SU-DHL-6 (cell line): ENCODE data around the gene GRIN2D.

ENCODE experiments used
- H2AFZ ChIP-seq: fragments of 200-600 bp; sonication (generic); 2 replicates; pipeline ENCODE4 v1.6.1; 2014; ENCODE audit warnings: low read depth, mild to moderate bottlenecking, moderate library complexity, mixed read lengths, antibody characterized with exemption, low read length; ENCODE audit not compliant: severe bottlenecking
- H3F3A ChIP-seq: fragments of 200-600 bp; shearing (Covaris generic); 2 replicates; pipeline ENCODE4 v1.6.0; 2016; ENCODE audit warnings: antibody characterized with exemption, mild to moderate bottlenecking; ENCODE audit not compliant: insufficient read depth
- H3K27ac ChIP-seq: fragments of 200-600 bp; sonication (generic); 2 replicates; pipeline ENCODE4 v1.5.1; 2016; ENCODE audit warnings: low read depth, mild to moderate bottlenecking, low read length, moderate library complexity, mixed read lengths
- H3K27me3 ChIP-seq: fragments of 200-600 bp; sonication (generic), shearing (Covaris generic); 2 replicates; pipeline ENCODE4 v1.6.0; 2014; ENCODE audit warnings: mild to moderate bottlenecking, low read length
- H3K36me3 ChIP-seq: fragments of 200-600 bp; sonication (generic); 2 replicates; pipeline ENCODE4 v1.6.1; 2014; ENCODE audit warnings: mild to moderate bottlenecking, low read length, mixed read lengths
- H3K4me2 ChIP-seq: fragments of 300-600, 200-600 bp; shearing (Covaris generic), sonication (generic); 2 replicates; pipeline ENCODE4 v1.6.0; 2014; ENCODE audit warnings: low read length, low read depth, mild to moderate bottlenecking; ENCODE audit not compliant: poor library complexity, severe bottlenecking
- H3K4me3 ChIP-seq: fragments of 200-600 bp; sonication (generic); 2 replicates; pipeline ENCODE4 v1.5.1; 2014; ENCODE audit warnings: antibody characterized with exemption, low read length, mild to moderate bottlenecking, mixed read lengths; ENCODE audit not compliant: insufficient read depth, poor library complexity, severe bottlenecking
- H3K79me2 ChIP-seq: fragments of 200-600 bp; sonication (generic); 2 replicates; pipeline ENCODE4 v1.6.1; 2014; ENCODE audit warnings: mild to moderate bottlenecking, low read length, moderate library complexity; ENCODE audit not compliant: insufficient read depth
- H3K9ac ChIP-seq: fragments of 200-600 bp; sonication (generic); 2 replicates; pipeline ENCODE4 v1.7.0; 2014; ENCODE audit warnings: mild to moderate bottlenecking, low read length
- H3K9me2 ChIP-seq: fragments of 200-600 bp; sonication (generic); replicated peaks from 2 replicates; pipeline ENCODE4 v1.6.1; 2014; ENCODE audit warnings: low read length; ENCODE audit not compliant: insufficient read depth
- H3K9me3 ChIP-seq: fragments of 200-600 bp; sonication (generic); 2 replicates; pipeline ENCODE4 v1.6.1; 2014; ENCODE audit warnings: low read length, mixed read lengths; ENCODE audit not compliant: insufficient read depth
- H4K20me1 ChIP-seq: fragments of 200-600 bp; sonication (generic); 2 replicates; pipeline ENCODE4 v1.6.1; 2014; ENCODE audit warnings: low read depth, mild to moderate bottlenecking, antibody characterized with exemption, low read length, moderate library complexity, mixed read lengths
- EZH2phosphoT487 ChIP-seq: fragments of 200-600 bp; sonication (generic), shearing (Covaris generic); conservative IDR thresholded peaks from 2 replicates; pipeline ENCODE4 v1.6.1; 2018; ENCODE audit warnings: mild to moderate bottlenecking, antibody characterized with exemption, low read length, moderate library complexity, mixed read lengths
- TF ChIP-seq, protein P1 (sequence below): fragments of 200-600 bp; sonication (generic); IDR thresholded peaks from one replicate; pipeline ENCODE4 v1.5.1; 2017; ENCODE audit warnings: antibody characterized with exemption, mild to moderate bottlenecking, low read length, moderate library complexity; ENCODE audit not compliant: insufficient read depth, poor library complexity, severe bottlenecking

Gene GRIN2D

DNA sequence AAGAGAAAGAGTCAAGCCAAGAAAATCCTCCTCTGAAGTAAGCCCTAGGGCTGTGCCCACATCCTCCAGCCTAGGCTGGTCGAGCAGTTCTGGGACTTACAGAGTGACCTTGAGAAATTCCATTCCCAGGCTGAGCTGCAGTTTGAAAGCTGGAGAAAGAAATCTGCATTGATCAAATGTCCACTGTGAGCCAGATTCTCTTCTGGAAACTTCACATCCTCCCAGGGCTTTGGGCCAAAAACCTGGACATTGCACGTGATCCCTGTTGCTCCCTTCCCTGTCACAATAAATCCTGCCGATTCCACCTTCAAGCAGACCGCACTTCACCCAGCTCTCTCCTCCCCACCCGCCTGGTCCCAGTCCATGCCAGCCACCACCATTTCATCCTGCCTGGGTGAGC is 45.4 kb upstream of the GRIN2D start:
- no peaks in the 10 kb centered on the region for H3K27me3 ChIP-seq
- no peaks in the 10 kb centered on the region for H3K9me2 ChIP-seq
- no peaks in the 10 kb centered on the region for H3K36me3 ChIP-seq
- H3F3A ChIP-seq = no peaks in the 10 kb centered on the region; the same call in 1 of the 2 replicates
- no peak overlapping the region for H3K4me3 ChIP-seq
- H2AFZ ChIP-seq = no peak overlapping the region
- no peaks in the 10 kb centered on the region for H3K9me3 ChIP-seq
- no peak overlapping the region for H3K9ac ChIP-seq
- no peaks in the 10 kb centered on the region for H3K79me2 ChIP-seq
- TF ChIP-seq, protein P1, sequence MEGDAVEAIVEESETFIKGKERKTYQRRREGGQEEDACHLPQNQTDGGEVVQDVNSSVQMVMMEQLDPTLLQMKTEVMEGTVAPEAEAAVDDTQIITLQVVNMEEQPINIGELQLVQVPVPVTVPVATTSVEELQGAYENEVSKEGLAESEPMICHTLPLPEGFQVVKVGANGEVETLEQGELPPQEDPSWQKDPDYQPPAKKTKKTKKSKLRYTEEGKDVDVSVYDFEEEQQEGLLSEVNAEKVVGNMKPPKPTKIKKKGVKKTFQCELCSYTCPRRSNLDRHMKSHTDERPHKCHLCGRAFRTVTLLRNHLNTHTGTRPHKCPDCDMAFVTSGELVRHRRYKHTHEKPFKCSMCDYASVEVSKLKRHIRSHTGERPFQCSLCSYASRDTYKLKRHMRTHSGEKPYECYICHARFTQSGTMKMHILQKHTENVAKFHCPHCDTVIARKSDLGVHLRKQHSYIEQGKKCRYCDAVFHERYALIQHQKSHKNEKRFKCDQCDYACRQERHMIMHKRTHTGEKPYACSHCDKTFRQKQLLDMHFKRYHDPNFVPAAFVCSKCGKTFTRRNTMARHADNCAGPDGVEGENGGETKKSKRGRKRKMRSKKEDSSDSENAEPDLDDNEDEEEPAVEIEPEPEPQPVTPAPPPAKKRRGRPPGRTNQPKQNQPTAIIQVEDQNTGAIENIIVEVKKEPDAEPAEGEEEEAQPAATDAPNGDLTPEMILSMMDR = no peak
- TF ChIP-seq EZH2phosphoT487 = no peak
- no peak overlapping the region for H3K4me2 ChIP-seq
- H3K27ac ChIP-seq = no peak overlapping the region
- no peaks in the 10 kb centered on the region for H4K20me1 ChIP-seq

- Histone ChIP-seq H3K9me2 (no peaks in the 10 kb centered on the region), H3F3A (no peaks in the 10 kb centered on the region), H3K27me3 (no peaks in the 10 kb centered on the region), H3K27ac (no peak overlapping the region), H3K79me2 (no peaks in the 10 kb centered on the region), H3K36me3 (no peaks in the 10 kb centered on the region), H3K9me3 (no peaks in the 10 kb centered on the region), H3K4me2 (no peak overlapping the region), H4K20me1 (no peaks in the 10 kb centered on the region), H3K4me3 (no peak overlapping the region), H2AFZ (no peak overlapping the region), H3K9ac (no peak overlapping the region)
- TF ChIP-seq, protein P1 = no peak
- no peak for TF ChIP-seq EZH2phosphoT487
These were observed 44.7 kb upstream of the GRIN2D start for GRCh38 chr19:48348737-48349136.

GRCh38 chr19:48350856-48351255 is 42.6 kb upstream of the GRIN2D start:
- Histone ChIP-seq H3K79me2 (no peaks in the 10 kb centered on the region), H3K4me3 (no peak overlapping the region), H3K9me2 (no peaks in the 10 kb centered on the region), H3K27me3 (no peaks in the 10 kb centered on the region), H3F3A (no peaks in the 10 kb centered on the region), H3K36me3 (no peaks in the 10 kb centered on the region), H4K20me1 (no peaks in the 10 kb centered on the region), H3K27ac (no peak overlapping the region), H3K9ac (no peak overlapping the region), H3K9me3 (no peaks in the 10 kb centered on the region), H3K4me2 (no peak overlapping the region), H2AFZ (no peak overlapping the region)
- TF ChIP-seq, protein P1 = no peak
- TF ChIP-seq EZH2phosphoT487 = no peak

DNA sequence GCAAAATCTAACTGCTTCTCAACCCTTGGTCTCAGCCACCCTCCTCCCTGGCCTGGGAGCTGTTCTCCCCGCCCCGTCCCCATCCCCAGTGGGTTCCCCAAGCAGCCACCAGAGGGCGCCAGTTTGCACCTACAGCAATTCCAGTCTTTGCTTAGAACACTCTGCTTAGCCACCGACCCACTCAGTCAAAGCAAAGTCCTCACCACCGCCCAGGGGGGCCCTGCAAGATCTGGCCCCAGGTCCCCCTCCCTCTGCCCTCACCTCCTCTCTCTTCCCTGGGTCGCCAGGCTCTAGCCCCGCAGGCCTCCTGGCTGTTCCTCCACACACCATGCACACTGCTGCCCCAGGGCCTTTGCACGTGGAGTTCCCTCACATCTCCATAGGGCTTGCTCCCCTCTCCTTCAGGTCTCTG is 42.1 kb upstream of the GRIN2D start:
- no peaks in the 10 kb centered on the region for H3K9me3 ChIP-seq
- TF ChIP-seq, protein P1 = peak; percentile 93
- no peak for TF ChIP-seq EZH2phosphoT487

More for the DNA sequence above, 42.1 kb upstream of the GRIN2D start:
- Histone ChIP-seq H4K20me1 (no peaks in the 10 kb centered on the region), H3K9me2 (no peaks in the 10 kb centered on the region), H2AFZ (no peak overlapping the region), H3F3A (no peaks in the 10 kb centered on the region), H3K36me3 (no peaks in the 10 kb centered on the region), H3K27me3 (no peaks in the 10 kb centered on the region), H3K4me3 (no peak overlapping the region), H3K4me2 (no peak overlapping the region), H3K79me2 (no peaks in the 10 kb centered on the region), H3K9ac (no peak overlapping the region), H3K27ac (no peak overlapping the region)
